GM12875 (cell line): ENCODE results near the gene SLC39A7.

ENCODE experiments used
- H3K4me3 ChIP-seq: one replicate; pipeline ENCODE4 v1.5.1; 2011; ENCODE audit warnings: low read depth, low read length, control low read depth
- CTCF ChIP-seq: IDR thresholded peaks from 2 replicates; pipeline ENCODE4 v1.5.1; 2011; ENCODE audit warnings: low read depth, mild to moderate bottlenecking, control low read depth, inconsistent platforms, low read length, moderate library complexity, borderline replicate concordance; ENCODE audit not compliant: insufficient read depth

The SLC39A7 gene

GRCh38 chr6:33166363-33166762, 34.3 kb upstream of the SLC39A7 start:
- H3K4me3 ChIP-seq = no peak overlapping the region
- no peak for TF ChIP-seq CTCF

- TF ChIP-seq CTCF = no peak
- no peak overlapping the region for H3K4me3 ChIP-seq
Observed at GRCh38 chr6:33166811-33167210, 33.9 kb upstream of the SLC39A7 start.

GRCh38 chr6:33167374-33168283, 33.0 kb upstream of the SLC39A7 start:
- no peak for TF ChIP-seq CTCF
- no peak overlapping the region for H3K4me3 ChIP-seq

- no peak for TF ChIP-seq CTCF
- H3K4me3 ChIP-seq = no peak overlapping the region
Observed at GRCh38 chr6:33168284-33168601, 32.4 kb upstream of the SLC39A7 start.

- no peak for TF ChIP-seq CTCF
Observed at GRCh38 chr6:33168639-33169038, 32.0 kb upstream of the SLC39A7 start.

GRCh38 chr6:33169291-33170175, 31.1 kb upstream of the SLC39A7 start:
- no peak overlapping the region for H3K4me3 ChIP-seq
- TF ChIP-seq CTCF = no peak

More at GRCh38 chr6:33168639-33169038, 32.0 kb upstream of the SLC39A7 start:
- no peak overlapping the region for H3K4me3 ChIP-seq
